Measurements from ENCODE around the gene SRXN1. TPM values are rescaled to one million over a fixed set of nuclear protein-coding genes. Genes with fewer than 3 reads are reported as not detected.
A peak's percentile ranks its signal among the peaks of the same experiment; 100 is the strongest.

Gene SRXN1
- total and polyA plus RNA-seq, 9 of the 15 experiments (the other 6 are each of a cell fraction or from before 2014, with no cell fraction given), result 6.8 to 36.4 (median 21.6) TPM

DNA sequence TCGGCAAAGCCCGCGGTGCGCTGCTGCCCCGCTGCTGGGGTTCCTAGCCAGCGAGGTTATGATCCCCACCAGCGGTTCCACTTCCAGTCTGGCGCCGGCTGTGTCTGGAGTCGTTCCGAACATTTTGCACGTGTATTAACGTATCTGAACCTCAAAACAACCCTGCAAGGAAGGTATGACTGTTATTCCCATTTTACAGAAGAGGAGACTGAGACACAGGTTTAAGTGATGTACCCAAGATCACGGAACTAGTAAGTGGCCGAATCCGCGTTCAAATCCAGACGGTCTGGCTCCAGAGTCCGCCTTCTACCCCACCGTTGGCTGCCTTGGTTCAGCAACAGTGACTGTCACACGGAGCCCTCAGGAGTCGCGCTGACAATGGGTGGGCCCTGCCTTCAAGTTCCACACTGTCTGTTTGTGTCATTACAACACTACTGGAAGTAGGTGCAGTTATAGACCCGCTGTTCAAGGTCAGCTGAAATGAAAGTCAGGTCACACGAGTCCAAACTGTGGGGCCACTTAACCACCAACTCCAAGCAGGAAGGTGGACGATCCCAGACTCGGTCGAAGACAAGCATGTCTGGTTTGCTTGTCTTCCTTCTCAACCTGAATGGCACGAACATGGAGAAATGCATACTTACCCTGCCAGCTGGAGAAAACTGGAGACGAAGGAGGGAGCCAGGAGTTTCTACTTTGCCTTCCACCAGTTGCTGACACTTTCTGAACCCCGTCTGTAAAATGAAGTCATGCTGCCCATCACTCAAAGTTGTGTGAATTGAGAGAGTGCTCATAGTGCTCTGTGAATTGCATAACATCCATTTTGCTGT, 803 bp upstream of the SRXN1 start (continued):
- TF ChIP-seq, protein P1, sequence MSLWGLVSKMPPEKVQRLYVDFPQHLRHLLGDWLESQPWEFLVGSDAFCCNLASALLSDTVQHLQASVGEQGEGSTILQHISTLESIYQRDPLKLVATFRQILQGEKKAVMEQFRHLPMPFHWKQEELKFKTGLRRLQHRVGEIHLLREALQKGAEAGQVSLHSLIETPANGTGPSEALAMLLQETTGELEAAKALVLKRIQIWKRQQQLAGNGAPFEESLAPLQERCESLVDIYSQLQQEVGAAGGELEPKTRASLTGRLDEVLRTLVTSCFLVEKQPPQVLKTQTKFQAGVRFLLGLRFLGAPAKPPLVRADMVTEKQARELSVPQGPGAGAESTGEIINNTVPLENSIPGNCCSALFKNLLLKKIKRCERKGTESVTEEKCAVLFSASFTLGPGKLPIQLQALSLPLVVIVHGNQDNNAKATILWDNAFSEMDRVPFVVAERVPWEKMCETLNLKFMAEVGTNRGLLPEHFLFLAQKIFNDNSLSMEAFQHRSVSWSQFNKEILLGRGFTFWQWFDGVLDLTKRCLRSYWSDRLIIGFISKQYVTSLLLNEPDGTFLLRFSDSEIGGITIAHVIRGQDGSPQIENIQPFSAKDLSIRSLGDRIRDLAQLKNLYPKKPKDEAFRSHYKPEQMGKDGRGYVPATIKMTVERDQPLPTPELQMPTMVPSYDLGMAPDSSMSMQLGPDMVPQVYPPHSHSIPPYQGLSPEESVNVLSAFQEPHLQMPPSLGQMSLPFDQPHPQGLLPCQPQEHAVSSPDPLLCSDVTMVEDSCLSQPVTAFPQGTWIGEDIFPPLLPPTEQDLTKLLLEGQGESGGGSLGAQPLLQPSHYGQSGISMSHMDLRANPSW (CRISPR knock-in tag; IDR thresholded peaks at IDR 0.05), result no peak
- TF ChIP-seq ZNF140 (CRISPR knock-in tag; IDR thresholded peaks at IDR 0.05) (no peak), ESRRA (IDR thresholded peaks at IDR 0.05; ENCODE audit: borderline replicate concordance, low read depth) (peak; percentile 88), KLF10 (CRISPR knock-in tag; IDR thresholded peaks at IDR 0.05) (no peak), NFE2 (IDR thresholded peaks at IDR 0.05; ENCODE audit: low read depth) (no peak), NR2C1 (IDR thresholded peaks at IDR 0.05) (no peak), NR2C1 (tag; IDR thresholded peaks at IDR 0.05) (peak; percentile 11; the same call in 1 of the 2 replicates), MYNN (IDR thresholded peaks at IDR 0.05) (no peak), MYNN (CRISPR knock-in tag; IDR thresholded peaks at IDR 0.05) (no peak), ZNF668 (CRISPR knock-in tag; IDR thresholded peaks at IDR 0.05) (no peak), ZNF217 (CRISPR knock-in tag; IDR thresholded peaks at IDR 0.05) (no peak), FUS (optimal IDR thresholded peaks at IDR 0.05; ENCODE audit: low read depth, low read length) (no peak), KAT2B (IDR thresholded peaks at IDR 0.05; ENCODE audit: low read depth, low read length) (no peak), BACH1 (tag; IDR thresholded peaks at IDR 0.05) (no peak), EP300 (IDR thresholded peaks at IDR 0.05; ENCODE audit: low read length) (no peak; the same call in 1 of the 2 replicates), ZSCAN32 (CRISPR knock-in tag; IDR thresholded peaks at IDR 0.05) (no peak), ZNF24 (IDR thresholded peaks at IDR 0.05) (peak; percentile 85), KLF16 (IDR thresholded peaks at IDR 0.05) (no peak), CREBBP (IDR thresholded peaks at IDR 0.05; ENCODE audit: low read depth, low read length) (no peak), ZNF699 (CRISPR knock-in tag; IDR thresholded peaks at IDR 0.05; ENCODE audit: insufficient replicate concordance) (no peak), ARID2 (IDR thresholded peaks at IDR 0.05) (no peak)
- TF ChIP-seq, protein P2, sequence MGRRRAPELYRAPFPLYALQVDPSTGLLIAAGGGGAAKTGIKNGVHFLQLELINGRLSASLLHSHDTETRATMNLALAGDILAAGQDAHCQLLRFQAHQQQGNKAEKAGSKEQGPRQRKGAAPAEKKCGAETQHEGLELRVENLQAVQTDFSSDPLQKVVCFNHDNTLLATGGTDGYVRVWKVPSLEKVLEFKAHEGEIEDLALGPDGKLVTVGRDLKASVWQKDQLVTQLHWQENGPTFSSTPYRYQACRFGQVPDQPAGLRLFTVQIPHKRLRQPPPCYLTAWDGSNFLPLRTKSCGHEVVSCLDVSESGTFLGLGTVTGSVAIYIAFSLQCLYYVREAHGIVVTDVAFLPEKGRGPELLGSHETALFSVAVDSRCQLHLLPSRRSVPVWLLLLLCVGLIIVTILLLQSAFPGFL (CRISPR knock-in tag; IDR thresholded peaks at IDR 0.05), result no peak
- TF ChIP-seq, protein P3, sequence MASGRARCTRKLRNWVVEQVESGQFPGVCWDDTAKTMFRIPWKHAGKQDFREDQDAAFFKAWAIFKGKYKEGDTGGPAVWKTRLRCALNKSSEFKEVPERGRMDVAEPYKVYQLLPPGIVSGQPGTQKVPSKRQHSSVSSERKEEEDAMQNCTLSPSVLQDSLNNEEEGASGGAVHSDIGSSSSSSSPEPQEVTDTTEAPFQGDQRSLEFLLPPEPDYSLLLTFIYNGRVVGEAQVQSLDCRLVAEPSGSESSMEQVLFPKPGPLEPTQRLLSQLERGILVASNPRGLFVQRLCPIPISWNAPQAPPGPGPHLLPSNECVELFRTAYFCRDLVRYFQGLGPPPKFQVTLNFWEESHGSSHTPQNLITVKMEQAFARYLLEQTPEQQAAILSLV (tag; IDR thresholded peaks at IDR 0.05), result no peak

Data from K562 (cell line).